Measurements from ENCODE around the gene ATOH8.

DNA sequence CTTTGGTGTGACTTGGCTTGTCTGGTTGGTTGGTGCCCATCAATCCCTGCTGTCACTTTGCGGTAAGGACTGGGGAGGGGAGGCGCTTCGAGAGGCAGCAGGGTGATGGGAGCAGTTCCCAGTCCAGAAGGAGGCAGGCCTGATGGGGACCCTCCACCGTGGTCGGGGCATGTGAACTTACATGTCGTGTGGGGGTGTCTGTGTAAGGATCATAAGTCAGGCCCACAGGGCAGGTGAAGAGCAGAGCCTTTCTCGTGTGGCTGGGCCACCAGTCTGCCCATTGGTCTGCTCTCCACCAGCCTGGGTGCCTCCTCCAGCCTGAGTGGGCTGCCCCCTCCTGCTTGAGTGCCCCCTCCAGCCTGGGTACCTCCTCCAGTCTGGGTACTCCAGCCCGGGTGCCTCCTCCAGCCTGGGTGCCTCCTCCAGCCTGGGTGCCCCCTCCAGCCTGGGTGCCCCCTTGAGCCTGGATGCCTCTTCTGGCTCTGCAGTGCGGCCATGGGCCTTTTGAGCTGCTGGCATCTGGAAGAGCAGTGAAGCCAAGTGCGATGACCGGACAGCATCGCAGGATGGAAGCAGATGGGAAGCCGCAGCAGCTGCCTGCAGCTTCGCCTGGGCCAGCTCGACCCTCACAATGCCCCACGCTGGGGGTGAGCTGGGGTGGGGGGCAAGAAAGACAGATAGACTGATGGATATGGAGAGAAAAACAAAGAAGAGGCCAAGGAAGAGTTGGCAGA lies 25.0 kb downstream of the ATOH8 start:
- TF ChIP-seq GATA2 (IDR thresholded peaks at IDR 0.05; ENCODE audit: low read depth, low read length), result no peak
- TF ChIP-seq GATA3 (IDR thresholded peaks at IDR 0.05; ENCODE audit: low read depth, low read length), result no peak

Data from SH-SY5Y (cell line).